CD8-positive, alpha-beta memory T cell (primary cell): Measurements from ENCODE around the gene TRAF2. TPM values are rescaled to one million over a fixed set of nuclear protein-coding genes. Genes with fewer than 3 reads are reported as not detected.

Experiments
- CTCF ChIA-PET: fragments of 350-600 bp; sonication (Branson Sonifier 250); formaldehyde crosslinking; loops from one replicate; lab custom pipeline; 2021; ENCODE audit warnings: antibody characterized with exemption; lab: Charles Lee
- POLR2A ChIA-PET: fragments of 350-600 bp; sonication (Branson Sonifier 250); formaldehyde crosslinking; loops from one replicate; lab custom pipeline; 2021; ENCODE audit warnings: antibody characterized with exemption; lab: Charles Lee
- DNase-seq, 5 donors: peaks; one replicate each; pipeline versions ENCODE4 v3.0.0 to v3.0.0-alpha.2; 2020 to 2022; ENCODE audit warnings: mixed read lengths in 1 of 5
- H3K27ac ChIP-seq: one replicate; pipeline ENCODE4 v1.7.0; 2013; ENCODE audit warnings: low read depth, mild to moderate bottlenecking, low read length, moderate library complexity
- H3K27me3 ChIP-seq: 2 replicates; pipeline ENCODE4 v1.7.0; 2013; ENCODE audit warnings: low read length, mild to moderate bottlenecking; ENCODE audit not compliant: insufficient read depth, poor library complexity, severe bottlenecking
- H3K36me3 ChIP-seq: 2 replicates; pipeline ENCODE4 v1.7.0; 2013; ENCODE audit warnings: mild to moderate bottlenecking, low read length, moderate library complexity; ENCODE audit not compliant: insufficient read depth
- H3K4me1 ChIP-seq: 2 replicates; pipeline ENCODE4 v1.7.0; 2013; ENCODE audit warnings: mild to moderate bottlenecking, low read length, moderate library complexity; ENCODE audit not compliant: insufficient read depth
- H3K4me3 ChIP-seq: 2 replicates; pipeline ENCODE4 v1.7.0; 2013; ENCODE audit warnings: mild to moderate bottlenecking, low read length
- H3K9me3 ChIP-seq: 2 replicates; pipeline ENCODE4 v1.7.0; 2013; ENCODE audit warnings: mild to moderate bottlenecking, low read length
- H3K27ac Mint-ChIP-seq, 8 donors: one replicate each; pipeline ENCODE4 v1.8.0; 2020 to 2021; ENCODE audit warnings: mixed read lengths in 8 of 8, mild to moderate bottlenecking in 6 of 8, inconsistent platforms in 3 of 8, moderate library complexity in 3 of 8
- H3K27me3 Mint-ChIP-seq, 2 donors: one replicate each; pipeline ENCODE4 v1.8.0; 2020 to 2021; ENCODE audit warnings: mixed read lengths in 2 of 2, mild to moderate bottlenecking in 1 of 2, moderate library complexity in 1 of 2
- H3K36me3 Mint-ChIP-seq, 3 donors: one replicate each; pipeline ENCODE4 v1.8.0; 2020 to 2021; ENCODE audit warnings: mixed read lengths in 3 of 3, inconsistent platforms in 1 of 3, mild to moderate bottlenecking in 1 of 3
- H3K4me1 Mint-ChIP-seq, 3 donors: one replicate each; pipeline ENCODE4 v1.8.0; 2020 to 2021; ENCODE audit warnings: mixed read lengths in 3 of 3, inconsistent platforms in 1 of 3, mild to moderate bottlenecking in 1 of 3
- H3K4me3 Mint-ChIP-seq, 7 donors: one replicate each; pipeline ENCODE4 v1.8.0; 2020 to 2021; ENCODE audit warnings: mixed read lengths in 7 of 7, mild to moderate bottlenecking in 6 of 7, moderate library complexity in 4 of 7, inconsistent platforms in 2 of 7
- H3K9me3 Mint-ChIP-seq, 5 donors: one replicate each; pipeline ENCODE4 v1.8.0; 2020 to 2022; ENCODE audit warnings: mixed read lengths in 5 of 5, mild to moderate bottlenecking in 3 of 5, moderate library complexity in 2 of 5, inconsistent platforms in 1 of 5
- polyA plus RNA-seq: library from polyadenylated mRNA; unstranded; fragments of 300-500 nt; fragmentation: Illumina TruSeq; gene quantifications from one replicate; pipeline ENCODE4 v1.2.3, GENCODE V29; 2021
- total RNA-seq, 2 experiments: library from RNA; stranded (reverse); gene quantifications; one replicate each; pipeline ENCODE4 v1.2.3, GENCODE V29; 2021

Gene TRAF2
- total and polyA plus RNA-seq, 3 experiments from 2014 or later: 23.1 to 60.5 (median 53.2) TPM

- H3K36me3 ChIP-seq: peaks cover 16% of the 10 kb centered on the region
- Mint-ChIP-seq H3K27me3 (no peaks in the 10 kb centered on the region), H3K4me1 (peaks cover 31 to 57% (median 38%) of the 10 kb centered on the region in 3 donors), H3K36me3 (peaks cover 0 to 42% (median 2%) of the 10 kb centered on the region in 3 donors), H3K27ac (peak overlapping the region; percentile 91 to 99 (median 97)), H3K9me3 (no peaks in the 10 kb centered on the region), H3K4me3 (peak overlapping the region in 6 of 7 donors; percentile 39 to 88 (median 74))
- no peak overlapping the region for H3K27ac ChIP-seq
- ChIA-PET POLR2A (interaction anchor here (0.6 kb wide), 1 partner anchor 23 kb away, joined by 4 read pairs; no protein-coding TSS in a partner anchor), CTCF (interaction anchor here (0.6 to 1.9 kb wide), 3 partner anchors 11 to 128 kb away, joined by 3 to 6 read pairs (median 4); no protein-coding TSS in a partner anchor)
- DNase-seq: no peak
- H3K27me3 ChIP-seq: no peaks in the 10 kb centered on the region
- no peaks in the 10 kb centered on the region for H3K9me3 ChIP-seq
- H3K4me1 ChIP-seq: peaks cover 34% of the 10 kb centered on the region
- H3K4me3 ChIP-seq: no peak overlapping the region
Observed at GRCh38 chr9:136900988-136901515, 14.7 kb downstream of the TRAF2 start.

DNA sequence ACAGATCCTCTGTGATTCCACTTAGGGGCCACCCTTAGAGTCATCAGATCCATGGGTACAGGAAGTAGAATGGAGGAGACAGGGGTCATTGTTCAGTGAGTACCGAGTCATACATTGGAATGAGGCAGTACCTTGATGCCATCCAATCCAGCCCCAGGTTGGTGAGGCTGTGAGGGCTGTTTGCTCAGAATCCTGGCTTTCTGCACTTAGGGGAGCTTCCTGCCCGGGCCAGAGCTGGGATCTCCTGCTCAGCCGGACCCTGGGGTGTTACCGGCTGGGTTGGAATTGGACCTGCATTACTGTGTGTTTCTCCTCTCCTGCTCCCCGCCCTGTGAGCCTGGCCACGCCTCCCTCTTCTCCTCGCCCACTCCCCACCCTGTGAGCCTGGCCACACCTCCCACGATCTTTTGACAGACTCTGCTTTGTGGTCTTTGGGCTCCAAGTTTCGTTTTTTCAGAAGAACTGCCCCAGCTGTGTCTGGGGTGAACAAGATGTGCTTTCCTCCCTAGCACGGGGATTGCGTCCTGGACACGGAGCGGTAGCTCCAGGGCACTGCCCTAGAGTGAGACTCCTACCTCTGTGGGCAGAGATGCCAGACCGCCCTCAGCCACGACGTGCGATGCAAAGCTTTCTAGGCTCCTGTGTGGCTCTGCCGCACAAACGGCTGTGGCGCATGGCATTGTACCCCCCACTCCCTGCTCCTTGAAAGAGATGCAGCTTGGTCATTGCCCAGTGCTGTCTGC lies 15.4 kb downstream of the TRAF2 start:
- Mint-ChIP-seq H3K9me3 (no peaks in the 10 kb centered on the region), H3K36me3 (peaks cover 0 to 46% (median 2%) of the 10 kb centered on the region in 3 donors)

DNA sequence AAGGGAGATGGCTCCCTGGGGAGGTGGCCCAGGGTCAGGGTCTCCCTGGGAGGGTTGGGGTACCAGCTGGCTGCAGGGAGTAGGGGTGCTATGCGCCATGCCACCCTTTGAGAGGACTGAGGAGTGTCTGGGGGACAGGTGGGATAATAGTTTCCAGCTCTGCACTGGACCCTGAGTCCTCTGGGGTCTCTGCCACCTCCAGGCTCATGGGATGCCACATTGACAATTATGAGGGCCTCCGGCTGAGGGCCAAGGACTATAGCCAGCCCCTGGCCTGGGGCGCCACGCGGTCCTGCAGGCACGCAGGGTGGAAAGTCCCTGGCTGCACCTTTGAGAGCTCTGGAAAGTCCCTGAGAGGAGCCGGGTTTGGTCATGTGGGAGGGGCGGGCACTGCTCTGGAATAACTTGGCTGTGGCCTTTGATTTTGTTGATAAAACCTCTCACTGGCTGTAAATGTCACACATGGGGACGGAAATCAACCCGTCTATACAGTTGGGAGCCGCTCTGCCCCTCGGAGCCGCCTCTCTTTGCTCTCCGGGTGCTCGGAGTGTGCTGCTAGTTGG lies 16.0 kb downstream of the TRAF2 start:
- DNase-seq: peak; percentile 49 to 89 (median 78)
- Histone ChIP-seq H3K4me3 (peak overlapping the region; percentile 59), H3K27ac (peak overlapping the region; percentile 77), H3K36me3 (peaks cover 16% of the 10 kb centered on the region), H3K4me1 (peaks cover 34% of the 10 kb centered on the region), H3K9me3 (no peaks in the 10 kb centered on the region), H3K27me3 (no peaks in the 10 kb centered on the region)
- CTCF ChIA-PET: interaction anchor here (0.8 to 1.9 kb wide), 5 partner anchors 16 to 133 kb away, joined by 3 to 6 read pairs (median 3); partner anchors contain the start of genes AJM1 and TRAF2
- H3K27ac Mint-ChIP-seq: peak overlapping the region; percentile 91 to 99 (median 97)
- H3K4me3 Mint-ChIP-seq: peak overlapping the region; percentile 36 to 83 (median 75)
- H3K4me1 Mint-ChIP-seq: peaks cover 27 to 53% (median 38%) of the 10 kb centered on the region in 3 donors
- no peaks in the 10 kb centered on the region for H3K9me3 Mint-ChIP-seq
- POLR2A ChIA-PET: interaction anchor here (0.9 to 1.5 kb wide), 2 partner anchors 16 to 42 kb away, joined by 3 to 10 read pairs; partner anchors contain the start of genes FBXW5 and TRAF2
- no peaks in the 10 kb centered on the region for H3K27me3 Mint-ChIP-seq
- H3K36me3 Mint-ChIP-seq: peaks cover 0 to 50% (median 2%) of the 10 kb centered on the region in 3 donors

More for the DNA sequence above, 15.4 kb downstream of the TRAF2 start:
- peaks cover 34% of the 10 kb centered on the region for H3K4me1 ChIP-seq
- peak overlapping the region; percentile 59 for H3K4me3 ChIP-seq
- H3K27me3 ChIP-seq: no peaks in the 10 kb centered on the region
- H3K27ac ChIP-seq: peak overlapping the region; percentile 77
- Mint-ChIP-seq H3K27ac (peak overlapping the region; percentile 91 to 99 (median 97)), H3K4me1 (peaks cover 32 to 56% (median 38%) of the 10 kb centered on the region in 3 donors), H3K27me3 (no peaks in the 10 kb centered on the region), H3K4me3 (peak overlapping the region; percentile 39 to 88 (median 75))
- ChIA-PET CTCF (interaction anchor here (0.6 to 1.9 kb wide), 6 partner anchors 10 to 133 kb away, joined by 3 to 6 read pairs (median 4); partner anchors contain the start of genes AJM1 and TRAF2), POLR2A (interaction anchor here (0.5 to 1.5 kb wide), 4 partner anchors 15 to 43 kb away, joined by 3 to 10 read pairs (median 4); partner anchors contain the start of genes FBXW5 and TRAF2)
- H3K9me3 ChIP-seq: no peaks in the 10 kb centered on the region
- H3K36me3 ChIP-seq: peaks cover 16% of the 10 kb centered on the region
- peak; percentile 33 to 79 (median 49) for DNase-seq

GRCh38 chr9:136903041-136903554 lies 16.8 kb downstream of the TRAF2 start:
- H3K4me3 ChIP-seq: no peak overlapping the region
- no peaks in the 10 kb centered on the region for H3K27me3 ChIP-seq
- Mint-ChIP-seq H3K9me3 (no peaks in the 10 kb centered on the region), H3K27me3 (no peaks in the 10 kb centered on the region), H3K4me1 (peaks cover 27 to 53% (median 38%) of the 10 kb centered on the region in 3 donors), H3K27ac (peak overlapping the region; percentile 91 to 99 (median 97)), H3K4me3 (peak overlapping the region in 4 of 7 donors; percentile 35 to 83 (median 66)), H3K36me3 (peaks cover 0 to 58% (median 2%) of the 10 kb centered on the region in 3 donors)
- DNase-seq: peak in 1 of 5 donors; percentile 27
- ChIA-PET CTCF (interaction anchor here (1.4 to 1.9 kb wide), 2 partner anchors 126 to 132 kb away, joined by 3 to 6 read pairs; no protein-coding TSS in a partner anchor), POLR2A (interaction anchor here (0.9 to 1.5 kb wide), 2 partner anchors 17 to 41 kb away, joined by 3 to 10 read pairs; partner anchors contain the start of genes FBXW5 and TRAF2)
- peaks cover 34% of the 10 kb centered on the region for H3K4me1 ChIP-seq
- peaks cover 23% of the 10 kb centered on the region for H3K36me3 ChIP-seq
- H3K9me3 ChIP-seq: no peaks in the 10 kb centered on the region
- peak overlapping the region; percentile 77 for H3K27ac ChIP-seq

GRCh38 chr9:136906266-136906665 lies 19.9 kb downstream of the TRAF2 start:
- Histone ChIP-seq H3K4me1 (peaks cover 33% of the 10 kb centered on the region), H3K27ac (no peak overlapping the region), H3K27me3 (no peaks in the 10 kb centered on the region), H3K4me3 (no peak overlapping the region), H3K36me3 (peaks cover 20% of the 10 kb centered on the region), H3K9me3 (no peaks in the 10 kb centered on the region)
- CTCF ChIA-PET: interaction anchor here (1.3 kb wide), 1 partner anchor 87 kb away, joined by 3 read pairs; no protein-coding TSS in a partner anchor
- Mint-ChIP-seq H3K27ac (peak overlapping the region in 7 of 8 donors; percentile 23 to 81 (median 43)), H3K4me3 (no peak overlapping the region), H3K27me3 (no peaks in the 10 kb centered on the region), H3K36me3 (peaks cover 0 to 59% (median 3%) of the 10 kb centered on the region in 3 donors), H3K9me3 (no peaks in the 10 kb centered on the region), H3K4me1 (peaks cover 22 to 44% (median 27%) of the 10 kb centered on the region in 3 donors)
- POLR2A ChIA-PET: no interaction called here
- no peak for DNase-seq

DNA sequence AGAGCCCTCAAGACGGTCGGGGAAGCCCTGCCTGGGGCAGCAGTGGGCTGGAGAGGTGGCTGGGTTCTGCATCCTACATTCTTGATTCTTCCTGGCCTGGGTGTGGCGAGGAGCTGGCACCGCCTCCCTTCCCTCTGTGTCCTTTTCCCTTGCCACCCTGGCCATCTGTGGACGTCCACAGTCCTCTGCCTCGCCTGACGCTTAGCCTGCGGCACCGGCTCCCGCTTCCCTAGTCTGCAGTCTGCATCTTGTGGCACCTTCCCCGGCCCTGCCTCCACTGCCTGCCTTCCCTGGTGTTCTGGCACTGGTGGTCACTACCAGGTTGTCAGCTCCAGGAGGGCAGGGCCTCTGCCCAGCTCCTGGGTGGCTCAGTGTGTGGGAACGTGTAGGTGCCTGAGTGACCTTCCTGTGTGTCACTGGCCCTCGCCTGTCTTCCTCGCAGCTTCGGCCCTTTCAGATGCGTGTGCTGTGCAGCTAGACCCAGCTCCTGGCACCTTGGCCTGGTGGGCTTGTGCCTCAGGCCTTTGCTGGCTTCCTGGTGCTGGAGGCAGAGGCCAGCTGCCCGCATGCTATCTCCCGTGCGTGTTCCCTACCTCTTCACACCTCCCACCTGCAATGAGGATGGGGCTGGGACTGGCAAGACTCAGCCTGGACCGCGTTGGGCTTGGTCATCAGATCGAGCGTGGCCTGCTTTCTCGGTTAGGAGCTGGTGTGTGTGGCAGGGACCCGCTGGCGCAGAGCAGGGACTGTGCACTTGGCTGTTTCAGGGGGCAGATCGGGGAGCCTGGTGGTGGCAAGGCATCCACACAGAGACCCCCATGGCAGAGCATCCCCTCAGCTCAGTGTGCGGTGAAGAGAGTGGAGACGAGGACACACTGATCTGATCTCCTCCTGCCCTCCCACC lies 20.9 kb downstream of the TRAF2 start:
- H3K9me3 ChIP-seq: no peaks in the 10 kb centered on the region
- Mint-ChIP-seq H3K9me3 (no peaks in the 10 kb centered on the region), H3K36me3 (peaks cover 0 to 57% (median 3%) of the 10 kb centered on the region in 3 donors), H3K4me3 (no peak overlapping the region), H3K27me3 (no peaks in the 10 kb centered on the region), H3K4me1 (peaks cover 13 to 34% (median 17%) of the 10 kb centered on the region in 3 donors), H3K27ac (peak overlapping the region in 4 of 8 donors; percentile 48 to 86 (median 62))
- peaks cover 23% of the 10 kb centered on the region for H3K4me1 ChIP-seq
- CTCF ChIA-PET: no interaction called here
- no peaks in the 10 kb centered on the region for H3K27me3 ChIP-seq
- no peak for DNase-seq
- no peak overlapping the region for H3K27ac ChIP-seq
- peaks cover 15% of the 10 kb centered on the region for H3K36me3 ChIP-seq
- POLR2A ChIA-PET: interaction anchor here (0.6 kb wide), 1 partner anchor 22 kb away, joined by 4 read pairs; no protein-coding TSS in a partner anchor
- no peak overlapping the region for H3K4me3 ChIP-seq
